GM08714 (cell line): Measurements from ENCODE around the gene PKP2.

Experiments used
- H3K4me3 ChIP-seq: fragments of 200-500 bp; sonication (Bioruptor generic); 2 replicates; pipeline ENCODE4 v1.5.1; 2014; ENCODE audit warnings: mild to moderate bottlenecking, low read length, inconsistent platforms
- ZNF274 ChIP-seq: IDR thresholded peaks from 2 replicates; pipeline ENCODE4 v1.6.1; 2012; ENCODE audit warnings: mild to moderate bottlenecking, low read depth, low read length

The PKP2 gene

GRCh38 chr12:32821293-32821692, 75.3 kb downstream of the PKP2 start:
- TF ChIP-seq ZNF274 = no peak
- no peak overlapping the region for H3K4me3 ChIP-seq

DNA sequence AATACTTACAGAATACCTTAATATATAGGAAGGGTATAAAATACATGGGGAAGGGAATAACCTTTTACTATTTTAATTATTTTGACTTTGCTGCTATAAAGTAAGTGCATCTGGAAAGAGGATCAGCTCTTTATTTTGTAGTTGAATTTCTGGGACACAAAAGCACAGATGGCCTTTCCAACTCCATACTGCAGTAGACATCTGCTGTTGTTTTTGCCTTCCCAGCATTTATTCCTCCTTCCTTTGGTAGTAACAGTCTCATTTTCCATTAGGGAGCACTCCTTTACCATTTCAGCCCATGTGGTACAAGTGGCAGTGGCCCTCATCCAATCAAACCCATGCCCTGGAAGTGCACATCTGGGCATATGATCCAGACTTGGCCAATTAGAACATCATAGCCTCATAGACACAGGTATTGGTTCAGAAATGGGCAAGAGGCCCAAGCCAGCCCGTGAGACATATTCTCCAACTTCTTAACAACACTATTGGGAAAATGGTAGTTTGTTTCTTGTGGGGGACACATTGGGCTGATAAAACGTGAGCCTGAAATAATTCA, 76.1 kb downstream of the PKP2 start:
- no peak overlapping the region for H3K4me3 ChIP-seq
- TF ChIP-seq ZNF274 = no peak

DNA sequence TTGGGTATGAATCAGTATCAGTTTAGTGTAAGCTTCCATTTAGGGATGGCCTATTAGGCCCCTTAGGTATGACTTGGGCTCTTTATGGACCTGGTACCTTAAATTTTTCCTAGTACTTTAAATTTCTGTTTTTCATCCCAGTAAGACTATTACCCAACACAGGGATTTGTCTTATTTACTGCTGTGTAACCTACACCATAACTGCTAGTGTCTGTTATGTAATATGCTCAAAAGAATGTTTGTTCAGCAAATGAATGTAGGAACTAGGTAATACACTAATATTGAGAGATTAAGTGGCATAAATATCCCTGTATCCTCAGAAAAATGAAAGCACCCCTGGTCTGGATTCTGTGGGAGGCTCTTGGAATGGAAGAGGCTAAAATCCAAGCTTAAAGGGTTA, 77.2 kb downstream of the PKP2 start:
- H3K4me3 ChIP-seq = no peak overlapping the region
- TF ChIP-seq ZNF274 = no peak

- H3K4me3 ChIP-seq = no peak overlapping the region
- TF ChIP-seq ZNF274 = no peak
These were observed 84.7 kb downstream of the PKP2 start for GRCh38 chr12:32811686-32812392.

GRCh38 chr12:32809846-32810245, 86.7 kb downstream of the PKP2 start:
- TF ChIP-seq ZNF274 = no peak
- H3K4me3 ChIP-seq = no peak overlapping the region

DNA sequence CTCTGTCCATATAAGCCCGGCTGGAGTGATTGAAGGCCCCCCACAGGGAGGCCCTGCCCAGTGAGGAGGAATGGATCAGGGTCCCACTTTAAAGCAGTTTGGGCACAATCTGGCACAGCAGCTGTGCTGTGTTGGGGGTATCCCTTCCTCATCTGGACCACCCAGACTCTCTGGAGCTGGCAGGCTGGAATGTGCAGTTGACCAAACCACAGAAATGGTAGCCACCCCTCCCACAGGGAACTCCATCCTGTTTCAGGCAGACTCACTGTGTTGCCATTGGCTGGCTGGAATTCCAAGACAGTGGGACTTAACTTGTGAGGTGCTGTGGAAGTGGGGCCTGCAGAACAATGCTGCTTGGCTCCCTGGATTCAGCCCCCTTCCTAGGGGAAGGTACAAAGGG, 87.4 kb downstream of the PKP2 start:
- H3K4me3 ChIP-seq = no peak overlapping the region
- TF ChIP-seq ZNF274 = no peak

- no peak overlapping the region for H3K4me3 ChIP-seq
- no peak for TF ChIP-seq ZNF274
These were observed 92.3 kb downstream of the PKP2 start for GRCh38 chr12:32804301-32804700.

GRCh38 chr12:32801269-32801980, 95.2 kb downstream of the PKP2 start:
- no peak for TF ChIP-seq ZNF274
- no peak overlapping the region for H3K4me3 ChIP-seq

- TF ChIP-seq ZNF274 = no peak
- H3K4me3 ChIP-seq = no peak overlapping the region
These were observed 102.3 kb downstream of the PKP2 start for GRCh38 chr12:32794281-32794680.

GRCh38 chr12:32789916-32790315, 106.7 kb downstream of the PKP2 start:
- TF ChIP-seq ZNF274 = no peak
- H3K4me3 ChIP-seq = no peak overlapping the region

GRCh38 chr12:32789446-32789845, 107.1 kb downstream of the PKP2 start:
- no peak overlapping the region for H3K4me3 ChIP-seq

DNA sequence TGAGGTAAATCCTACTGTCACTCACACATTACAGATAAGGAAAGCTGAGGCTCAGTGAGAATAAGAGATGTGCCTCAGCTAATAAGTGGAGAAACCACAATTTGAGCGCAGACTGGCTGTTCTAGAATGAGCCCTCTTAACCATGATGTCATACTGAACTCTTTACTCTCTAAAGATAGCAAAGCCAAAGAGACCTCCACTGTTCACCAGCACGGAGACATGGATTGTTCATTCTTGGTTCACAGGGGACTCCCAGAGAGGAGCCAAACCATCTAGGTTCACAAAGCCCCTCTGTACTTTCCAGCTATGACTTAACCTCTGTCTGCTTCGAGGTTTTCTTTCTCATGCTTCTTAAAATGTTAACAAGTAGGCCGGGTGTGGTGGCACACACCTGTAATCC, 108.2 kb downstream of the PKP2 start:
- no peak for TF ChIP-seq ZNF274
- no peak overlapping the region for H3K4me3 ChIP-seq

More at GRCh38 chr12:32789446-32789845, 107.1 kb downstream of the PKP2 start:
- no peak for TF ChIP-seq ZNF274

DNA sequence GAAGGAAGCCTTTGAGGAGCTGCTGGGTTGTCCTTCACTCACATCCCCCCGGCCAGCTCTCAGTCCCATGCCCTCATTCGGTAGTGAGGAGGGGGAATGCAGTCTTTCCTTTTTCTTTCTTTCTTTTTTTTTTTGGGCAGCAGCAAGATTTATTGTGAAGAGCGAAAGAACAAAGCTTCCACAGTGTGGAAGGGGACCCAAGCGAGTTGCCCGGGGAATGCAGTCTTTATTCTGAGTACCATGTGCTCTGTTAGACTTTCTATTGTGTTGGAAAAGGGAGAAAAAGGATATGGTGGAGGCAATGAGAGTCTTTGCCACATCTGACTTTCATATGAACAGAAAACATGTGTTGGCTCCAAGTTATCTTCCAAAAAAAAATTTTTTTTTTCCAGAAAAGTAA, 111.0 kb downstream of the PKP2 start:
- no peak for TF ChIP-seq ZNF274
- no peak overlapping the region for H3K4me3 ChIP-seq

GRCh38 chr12:32783029-32783428, 113.5 kb downstream of the PKP2 start:
- TF ChIP-seq ZNF274 = no peak
- no peak overlapping the region for H3K4me3 ChIP-seq

DNA sequence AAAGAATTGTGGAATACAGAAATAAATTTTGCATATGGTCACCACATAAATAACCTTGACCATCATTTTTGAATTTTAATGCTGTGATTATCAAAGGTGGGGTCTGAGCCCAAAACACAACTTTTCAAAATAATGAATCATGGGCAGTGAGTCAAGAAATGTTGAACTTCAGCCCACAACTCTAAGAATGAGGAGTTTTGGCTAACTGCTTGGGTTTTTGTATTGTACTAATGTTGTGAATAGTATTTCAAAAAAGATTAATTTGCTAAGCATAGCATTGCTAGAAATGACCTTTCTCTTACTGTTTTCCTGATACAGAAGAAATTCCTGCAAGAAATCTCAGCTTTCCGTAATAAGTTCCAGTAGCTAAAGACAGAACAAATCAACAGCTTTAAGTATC, 116.5 kb downstream of the PKP2 start:
- H3K4me3 ChIP-seq = no peak overlapping the region
- TF ChIP-seq ZNF274 = no peak

DNA sequence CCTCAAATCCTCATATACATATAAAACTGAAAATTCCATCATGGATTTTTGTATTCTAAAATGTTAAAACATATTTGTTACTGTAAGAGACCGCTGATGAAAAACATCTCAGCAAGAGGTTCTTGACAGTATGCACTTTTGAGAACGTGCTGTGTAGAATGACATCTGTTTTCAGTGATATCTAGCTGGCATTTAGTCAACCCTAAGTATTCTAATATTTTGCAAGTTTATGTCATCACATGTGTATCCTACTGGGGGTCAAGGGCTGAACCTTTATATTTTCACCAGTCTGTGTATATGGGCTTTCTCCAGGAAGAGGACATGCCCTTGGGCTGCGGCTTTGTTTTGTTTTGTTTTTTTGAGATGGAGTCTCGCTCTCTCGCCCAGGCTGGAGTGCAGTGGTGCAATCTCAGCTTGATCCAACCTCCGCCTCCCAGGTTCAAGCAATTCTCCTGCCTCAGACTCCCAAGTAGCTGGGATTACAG, 118.8 kb downstream of the PKP2 start:
- no peak for TF ChIP-seq ZNF274

More for the DNA sequence above, 118.8 kb downstream of the PKP2 start:
- no peak overlapping the region for H3K4me3 ChIP-seq
